Hepatocyte (in vitro differentiated cells): ENCODE results near the gene CNDP1.

Source experiments
- CTCF ChIP-seq: fragments of 200-600 bp; sonication (generic); IDR thresholded peaks from 2 replicates; pipeline ENCODE4 v1.5.1; 2016; ENCODE audit warnings: antibody characterized with exemption, mild to moderate bottlenecking; ENCODE audit not compliant: poor library complexity
- EZH2 ChIP-seq: fragments of 200-600 bp; sonication (generic); IDR thresholded peaks from 2 replicates; pipeline ENCODE4 v1.6.1; 2016; ENCODE audit warnings: antibody characterized with exemption, mild to moderate bottlenecking, borderline replicate concordance

DNA sequence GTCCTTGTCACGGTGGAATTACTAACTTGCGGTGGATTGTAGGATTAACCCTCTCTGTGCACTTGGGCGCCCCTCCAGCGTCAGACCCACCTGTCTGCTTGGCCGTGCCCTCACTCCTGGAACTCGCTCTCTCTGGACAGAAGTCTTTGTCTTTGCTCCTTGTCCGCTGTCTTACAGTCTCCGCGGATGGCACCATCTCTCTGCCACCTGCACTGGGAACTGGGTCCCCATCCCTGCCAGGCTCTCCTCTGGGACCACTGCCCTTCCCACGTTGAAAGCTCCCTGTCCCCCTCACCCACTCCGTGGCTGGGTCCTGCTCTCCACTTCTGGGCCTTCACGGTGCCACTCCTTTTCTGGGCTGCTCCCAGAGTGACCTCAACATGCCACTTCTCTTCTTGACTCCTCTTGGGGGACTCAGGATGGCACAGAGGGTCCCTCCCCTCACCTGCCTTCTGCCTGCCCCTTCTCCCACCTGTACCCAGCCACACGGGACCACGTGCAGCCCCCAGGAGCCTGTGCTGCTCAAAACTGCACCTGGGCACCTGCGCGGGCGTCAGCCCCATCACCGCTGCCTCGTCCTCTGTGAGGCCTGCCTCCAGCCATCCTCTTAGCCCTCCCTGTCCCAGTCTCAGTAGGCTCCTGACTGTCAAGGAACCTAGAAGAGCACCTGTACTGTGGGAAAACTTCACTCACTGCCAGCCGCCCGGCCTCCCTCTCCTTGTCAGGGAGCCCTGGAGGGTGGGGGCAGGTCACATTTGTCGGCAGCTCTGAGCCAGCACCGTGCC lies 27.0 kb upstream of the CNDP1 start:
- no peak for TF ChIP-seq CTCF
- TF ChIP-seq EZH2 = no peak
